Ishikawa (cell line): ENCODE data around the gene PER2.

Experiments used
- CEBPB ChIP-seq: IDR thresholded peaks from 2 replicates; pipeline ENCODE4 v1.6.1; 2012
- CREB1 ChIP-seq: IDR thresholded peaks from 2 replicates; pipeline ENCODE4 v1.6.1; 2012; ENCODE audit warnings: low read depth
- EGR1 ChIP-seq: IDR thresholded peaks from 2 replicates; pipeline ENCODE4 v1.6.1; 2012
- EP300 ChIP-seq: IDR thresholded peaks from 2 replicates; pipeline ENCODE4 v1.6.1; 2012; ENCODE audit warnings: borderline replicate concordance
- FOXM1 ChIP-seq: IDR thresholded peaks from 2 replicates; pipeline ENCODE4 v1.6.1; 2012; ENCODE audit warnings: low read depth, borderline replicate concordance
- MAX ChIP-seq: IDR thresholded peaks from 2 replicates; pipeline ENCODE4 v1.6.1; 2012
- NFIC ChIP-seq: IDR thresholded peaks from 2 replicates; pipeline ENCODE4 v1.6.1; 2012
- RAD21 ChIP-seq: IDR thresholded peaks from 2 replicates; pipeline ENCODE4 v1.6.1; 2012; ENCODE audit warnings: low read depth
- TAF1 ChIP-seq: IDR thresholded peaks from 2 replicates; pipeline ENCODE4 v1.6.1; 2012; ENCODE audit warnings: low read depth, mild to moderate bottlenecking
- TCF12 ChIP-seq: IDR thresholded peaks from 2 replicates; pipeline ENCODE4 v1.6.1; 2012; ENCODE audit warnings: low read depth
- TEAD4 ChIP-seq: IDR thresholded peaks from 2 replicates; pipeline ENCODE4 v1.6.1; 2012
- USF1 ChIP-seq: IDR thresholded peaks from 2 replicates; pipeline ENCODE4 v1.6.1; 2012
- YY1 ChIP-seq: IDR thresholded peaks from 2 replicates; pipeline ENCODE4 v1.6.1; 2012; ENCODE audit warnings: low read depth
- ZBTB7A ChIP-seq: IDR thresholded peaks from 2 replicates; pipeline ENCODE4 v1.6.1; 2012; ENCODE audit warnings: low read depth
- TF ChIP-seq, protein P1 (sequence below): IDR thresholded peaks from 2 replicates; pipeline ENCODE4 v1.6.1; 2012; ENCODE audit warnings: low read depth, mild to moderate bottlenecking

Gene PER2

DNA sequence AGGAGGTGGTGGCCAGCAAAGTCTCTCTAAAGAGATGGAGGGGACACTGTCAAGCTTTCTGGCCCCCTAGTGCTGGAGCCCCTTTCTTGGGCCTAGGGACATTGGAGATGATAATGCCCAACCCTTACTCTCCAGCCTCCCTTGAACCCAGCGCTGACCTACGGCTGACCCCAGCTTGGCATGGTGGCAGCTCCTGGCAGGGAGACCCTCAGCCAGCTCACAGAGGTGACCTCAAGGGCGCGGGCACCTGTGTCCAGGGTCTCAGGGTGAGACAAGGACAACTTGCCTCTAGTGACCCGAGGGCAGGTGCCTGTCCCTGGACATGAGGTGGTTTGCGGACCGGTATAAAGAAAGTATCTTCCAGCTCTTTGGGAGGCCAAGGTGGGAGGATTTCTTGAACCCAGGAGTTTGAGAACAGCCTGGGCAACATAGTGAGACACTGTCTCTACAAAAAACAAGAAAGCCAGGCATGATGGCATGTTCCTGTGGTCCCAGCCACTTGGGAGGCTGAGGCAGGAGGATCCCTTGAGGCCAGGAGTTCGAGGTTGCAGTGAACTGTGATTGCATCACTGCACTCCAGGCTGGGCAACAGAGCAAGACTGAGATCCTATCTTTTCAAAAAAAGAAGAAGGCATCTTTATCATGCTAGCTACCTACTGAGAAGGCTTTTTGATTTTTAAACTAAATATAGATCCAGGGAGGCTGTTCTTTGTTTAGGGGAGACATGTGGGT lies 3.3 kb upstream of the PER2 start:
- TF ChIP-seq, protein P1, sequence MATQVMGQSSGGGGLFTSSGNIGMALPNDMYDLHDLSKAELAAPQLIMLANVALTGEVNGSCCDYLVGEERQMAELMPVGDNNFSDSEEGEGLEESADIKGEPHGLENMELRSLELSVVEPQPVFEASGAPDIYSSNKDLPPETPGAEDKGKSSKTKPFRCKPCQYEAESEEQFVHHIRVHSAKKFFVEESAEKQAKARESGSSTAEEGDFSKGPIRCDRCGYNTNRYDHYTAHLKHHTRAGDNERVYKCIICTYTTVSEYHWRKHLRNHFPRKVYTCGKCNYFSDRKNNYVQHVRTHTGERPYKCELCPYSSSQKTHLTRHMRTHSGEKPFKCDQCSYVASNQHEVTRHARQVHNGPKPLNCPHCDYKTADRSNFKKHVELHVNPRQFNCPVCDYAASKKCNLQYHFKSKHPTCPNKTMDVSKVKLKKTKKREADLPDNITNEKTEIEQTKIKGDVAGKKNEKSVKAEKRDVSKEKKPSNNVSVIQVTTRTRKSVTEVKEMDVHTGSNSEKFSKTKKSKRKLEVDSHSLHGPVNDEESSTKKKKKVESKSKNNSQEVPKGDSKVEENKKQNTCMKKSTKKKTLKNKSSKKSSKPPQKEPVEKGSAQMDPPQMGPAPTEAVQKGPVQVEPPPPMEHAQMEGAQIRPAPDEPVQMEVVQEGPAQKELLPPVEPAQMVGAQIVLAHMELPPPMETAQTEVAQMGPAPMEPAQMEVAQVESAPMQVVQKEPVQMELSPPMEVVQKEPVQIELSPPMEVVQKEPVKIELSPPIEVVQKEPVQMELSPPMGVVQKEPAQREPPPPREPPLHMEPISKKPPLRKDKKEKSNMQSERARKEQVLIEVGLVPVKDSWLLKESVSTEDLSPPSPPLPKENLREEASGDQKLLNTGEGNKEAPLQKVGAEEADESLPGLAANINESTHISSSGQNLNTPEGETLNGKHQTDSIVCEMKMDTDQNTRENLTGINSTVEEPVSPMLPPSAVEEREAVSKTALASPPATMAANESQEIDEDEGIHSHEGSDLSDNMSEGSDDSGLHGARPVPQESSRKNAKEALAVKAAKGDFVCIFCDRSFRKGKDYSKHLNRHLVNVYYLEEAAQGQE = no peak
- TF ChIP-seq MAX = no peak
- TF ChIP-seq YY1 = no peak
- TF ChIP-seq ZBTB7A = no peak
- no peak for TF ChIP-seq EGR1
- TF ChIP-seq USF1 = no peak
- TF ChIP-seq RAD21 = no peak
- no peak for TF ChIP-seq CREB1
- no peak for TF ChIP-seq EP300
- no peak for TF ChIP-seq CEBPB
- no peak for TF ChIP-seq TAF1
- no peak for TF ChIP-seq FOXM1
- no peak for TF ChIP-seq NFIC
- no peak for TF ChIP-seq TEAD4
- no peak for TF ChIP-seq TCF12

DNA sequence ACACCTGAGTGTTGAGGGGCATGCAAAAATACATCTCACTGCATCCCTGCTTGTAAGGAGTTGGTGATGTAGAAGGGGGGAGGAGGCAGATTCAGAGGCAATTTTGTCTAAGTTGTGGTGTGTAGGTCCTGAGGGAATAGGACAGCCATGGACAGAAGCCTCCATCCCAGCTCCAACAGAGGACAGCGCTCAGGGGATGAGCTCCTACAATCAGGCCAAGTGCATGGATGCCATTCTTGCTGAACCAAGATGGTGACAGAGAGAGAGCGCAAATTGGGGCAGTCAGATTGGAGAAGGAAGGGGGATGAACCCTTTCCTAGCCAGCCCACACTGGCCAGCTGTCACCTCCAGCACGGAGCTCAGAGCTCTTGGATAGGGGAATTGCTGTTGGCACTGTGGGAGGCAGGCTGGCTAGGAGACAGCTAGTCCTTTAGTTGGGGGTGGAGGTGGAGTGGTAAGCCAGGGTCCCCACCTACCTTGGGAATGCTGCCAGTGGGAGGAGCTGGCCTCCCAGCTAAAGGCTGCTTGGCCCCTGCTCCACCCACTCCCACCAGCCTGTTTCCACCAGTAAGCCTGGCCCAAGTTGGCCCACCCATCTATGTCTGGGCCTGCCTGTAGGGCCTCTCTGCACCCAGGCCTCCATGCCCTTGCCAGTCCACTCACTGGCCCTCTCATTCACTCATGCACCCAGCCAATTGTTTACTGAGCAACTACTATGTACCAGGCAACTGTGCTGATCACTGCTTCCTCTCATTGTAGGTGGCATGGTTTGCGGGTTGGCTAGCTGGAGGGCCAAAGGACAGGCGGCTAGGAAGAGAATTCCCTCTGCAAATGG lies 2.5 kb upstream of the PER2 start:
- no peak for TF ChIP-seq MAX
- TF ChIP-seq EGR1 = no peak
- no peak for TF ChIP-seq TEAD4
- no peak for TF ChIP-seq TCF12
- TF ChIP-seq RAD21 = no peak
- no peak for TF ChIP-seq EP300
- TF ChIP-seq NFIC = no peak
- no peak for TF ChIP-seq USF1
- no peak for TF ChIP-seq ZBTB7A
- TF ChIP-seq CREB1 = no peak
- TF ChIP-seq, protein P1 = no peak
- no peak for TF ChIP-seq CEBPB
- TF ChIP-seq YY1 = no peak
- TF ChIP-seq TAF1 = no peak
- TF ChIP-seq FOXM1 = no peak

GRCh38 chr2:238290091-238290509 lies 1.7 kb upstream of the PER2 start:
- TF ChIP-seq CEBPB (no peak), RAD21 (no peak), TCF12 (peak; percentile 76; the same call in 1 of the 2 replicates), USF1 (peak; percentile 66), EP300 (peak; percentile 66), NFIC (0 out of 2 replicates have a peak, but pooled peaks have one; percentile 28), CREB1 (peak; percentile 54; the same call in 1 of the 2 replicates), TEAD4 (peak; percentile 58), MAX (peak; percentile 78)

DNA sequence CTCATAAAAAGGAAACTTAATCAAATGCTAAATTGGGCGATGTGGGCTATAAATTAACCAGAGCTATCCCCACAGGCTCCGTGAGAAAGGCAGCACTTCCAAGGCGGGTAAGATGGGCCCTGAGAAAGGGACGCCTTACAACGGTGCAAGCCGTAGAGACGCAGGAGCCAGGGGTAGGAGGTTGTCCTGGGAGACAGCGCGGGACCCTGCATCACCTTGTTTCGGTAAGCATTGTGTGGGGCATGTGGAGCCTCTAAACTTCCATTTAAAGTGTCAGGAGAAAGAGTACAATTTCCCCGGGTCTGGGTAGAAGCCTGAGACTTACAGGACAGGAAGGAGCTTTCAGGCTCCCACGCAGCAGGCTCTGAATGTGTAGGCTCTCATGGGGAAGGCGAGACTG lies 1.2 kb upstream of the PER2 start:
- TF ChIP-seq ZBTB7A (no peak), CREB1 (no peak)
